Memory B cell (primary cell): ENCODE measurements around the gene ONECUT1.

ENCODE experiments used
- ATAC-seq: fragments of 150-1000 bp; cut with Tn5 transposase; 2 replicates; pipeline ENCODE4 v1.10.0; 2021; ENCODE audit warnings: low read depth, mild to moderate bottlenecking, moderate library complexity
- DNase-seq, 2 donors: peaks; one replicate each; pipeline ENCODE4 v3.0.0; 2022; ENCODE audit warnings: low spot score in 2 of 2
- H3K27ac Mint-ChIP-seq: one replicate; pipeline ENCODE4 v1.8.0; 2022; ENCODE audit warnings: mild to moderate bottlenecking, moderate library complexity, mixed read lengths
- H3K27me3 Mint-ChIP-seq: one replicate; pipeline ENCODE4 v1.8.0; 2022; ENCODE audit warnings: mixed read lengths
- H3K36me3 Mint-ChIP-seq: one replicate; pipeline ENCODE4 v1.8.0; 2022; ENCODE audit warnings: mild to moderate bottlenecking, mixed read lengths
- H3K4me1 Mint-ChIP-seq: one replicate; pipeline ENCODE4 v1.8.0; 2022; ENCODE audit warnings: mixed read lengths
- H3K4me3 Mint-ChIP-seq: one replicate; pipeline ENCODE4 v1.8.0; 2022; ENCODE audit warnings: mild to moderate bottlenecking, moderate library complexity, mixed read lengths
- H3K9me3 Mint-ChIP-seq: one replicate; pipeline ENCODE4 v1.8.0; 2022; ENCODE audit warnings: mixed read lengths

Gene ONECUT1

DNA sequence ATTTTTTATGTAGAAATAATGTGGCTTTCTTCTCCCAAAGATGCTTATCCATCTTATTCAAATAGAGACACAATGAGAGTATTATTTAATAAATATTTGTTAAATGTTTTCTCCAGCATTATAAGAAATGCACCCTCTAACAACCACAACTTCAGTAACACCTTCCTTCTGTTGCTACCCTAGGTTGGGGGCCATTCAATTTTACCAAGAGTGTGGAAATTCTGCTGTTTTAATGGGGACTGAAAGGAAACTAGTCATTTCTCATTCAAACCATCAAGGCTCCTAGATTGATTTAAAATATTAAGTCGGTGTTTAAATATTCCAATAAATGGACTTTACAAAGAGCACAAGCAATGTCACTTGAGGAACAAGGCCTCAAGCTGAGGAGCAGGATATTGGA is 7.6 kb downstream of the ONECUT1 start:
- DNase-seq (no peak), ATAC-seq (no peak)
- no peak overlapping the region for H3K27ac Mint-ChIP-seq
- peaks cover 12% of the 10 kb centered on the region for H3K4me1 Mint-ChIP-seq
- no peaks in the 10 kb centered on the region for H3K36me3 Mint-ChIP-seq
- H3K27me3 Mint-ChIP-seq = peaks cover 16% of the 10 kb centered on the region
- H3K4me3 Mint-ChIP-seq = no peak overlapping the region
- no peaks in the 10 kb centered on the region for H3K9me3 Mint-ChIP-seq

DNA sequence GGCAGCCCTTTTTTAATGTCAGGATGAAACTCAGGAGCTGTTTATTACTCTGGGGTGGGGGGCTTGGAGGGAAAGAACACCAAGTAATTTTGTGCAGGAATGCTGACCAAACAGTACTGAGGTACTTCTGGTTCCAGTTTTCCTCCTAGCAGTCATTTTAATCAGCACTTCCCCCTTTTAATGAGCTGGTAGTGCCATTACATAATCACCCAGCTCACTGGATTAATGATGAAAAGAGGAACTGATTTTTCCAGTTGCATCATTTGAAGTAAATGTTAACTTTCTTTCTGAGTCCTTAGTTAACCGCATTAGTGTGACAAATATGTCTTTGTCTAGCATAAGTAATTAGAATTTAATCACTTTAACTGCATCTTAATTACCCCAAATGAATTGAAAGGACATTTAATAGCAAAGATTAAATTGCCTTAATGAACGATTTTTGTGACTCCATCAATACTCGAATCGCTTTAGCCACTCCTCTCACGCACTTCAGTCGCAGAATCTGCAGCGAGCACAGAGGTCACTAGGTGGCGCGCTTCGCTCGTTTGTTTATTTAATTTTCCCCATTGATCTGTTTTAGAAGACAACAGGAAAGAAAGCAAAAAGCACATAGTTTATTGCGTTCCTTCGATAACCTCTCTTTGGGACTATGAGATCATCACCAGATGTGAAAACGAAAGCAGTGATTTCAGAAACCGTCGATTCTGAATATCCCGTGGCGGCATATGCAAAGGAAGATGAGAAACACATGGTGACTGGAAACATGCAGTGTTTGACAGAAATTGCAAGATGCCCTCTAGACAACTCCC is 9.8 kb downstream of the ONECUT1 start:
- H3K36me3 Mint-ChIP-seq = no peaks in the 10 kb centered on the region
- DNase-seq = peak; percentile 63 to 68
- H3K27me3 Mint-ChIP-seq = peaks cover 17% of the 10 kb centered on the region
- peaks cover 10% of the 10 kb centered on the region for H3K4me1 Mint-ChIP-seq
- ATAC-seq = peak; percentile 82
- H3K4me3 Mint-ChIP-seq = peak overlapping the region; percentile 67
- H3K9me3 Mint-ChIP-seq = no peaks in the 10 kb centered on the region
- peak overlapping the region; percentile 89 for H3K27ac Mint-ChIP-seq

DNA sequence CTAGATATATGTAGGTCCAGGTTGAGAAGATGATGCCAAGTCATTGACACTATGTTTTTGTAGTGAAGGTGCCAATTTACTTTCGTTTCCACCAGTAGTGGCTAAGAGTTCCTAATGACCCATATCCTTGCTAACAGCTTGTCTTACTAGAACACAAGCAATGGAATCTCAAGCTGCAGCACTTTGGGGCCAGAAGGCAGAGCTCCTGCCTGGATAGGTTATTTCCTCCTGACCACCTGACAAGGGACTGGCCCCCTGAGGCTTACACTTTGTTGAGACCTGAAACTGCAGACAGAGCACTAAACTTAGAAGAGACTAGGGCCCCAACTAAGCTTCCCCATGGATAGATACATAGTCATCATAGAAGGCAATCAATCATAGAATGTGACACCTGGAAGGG is 11.7 kb downstream of the ONECUT1 start:
- H3K9me3 Mint-ChIP-seq = no peaks in the 10 kb centered on the region
- H3K4me3 Mint-ChIP-seq = no peak overlapping the region
- H3K27ac Mint-ChIP-seq = no peak overlapping the region
- H3K4me1 Mint-ChIP-seq = peaks cover 7% of the 10 kb centered on the region
- ATAC-seq (no peak), DNase-seq (no peak)
- peaks cover 14% of the 10 kb centered on the region for H3K27me3 Mint-ChIP-seq
- H3K36me3 Mint-ChIP-seq = no peaks in the 10 kb centered on the region

DNA sequence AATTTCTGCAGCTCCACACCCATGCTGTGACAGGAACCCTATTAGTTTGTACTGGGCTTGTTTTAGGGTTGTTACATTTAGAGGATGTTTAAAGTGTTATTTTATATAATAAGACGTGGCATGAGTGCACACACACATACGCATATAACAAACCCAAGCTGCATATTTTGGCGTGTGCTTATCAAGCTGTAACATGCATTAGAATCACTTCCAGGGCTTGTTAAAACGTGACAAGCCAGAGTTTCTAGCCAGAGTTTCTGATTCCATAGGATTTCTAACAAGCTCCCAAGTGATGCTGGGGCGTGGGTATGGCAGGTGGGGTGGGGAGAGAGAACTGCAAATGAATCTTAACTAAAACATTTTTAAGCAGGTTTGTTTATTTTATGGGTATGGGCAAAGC is 17.4 kb downstream of the ONECUT1 start:
- H3K27me3 Mint-ChIP-seq = peaks cover 21% of the 10 kb centered on the region
- H3K9me3 Mint-ChIP-seq = no peaks in the 10 kb centered on the region
- H3K27ac Mint-ChIP-seq = no peak overlapping the region
- H3K36me3 Mint-ChIP-seq = no peaks in the 10 kb centered on the region
- ATAC-seq (no peak), DNase-seq (no peak)
- H3K4me1 Mint-ChIP-seq = peaks cover 3% of the 10 kb centered on the region
- no peak overlapping the region for H3K4me3 Mint-ChIP-seq

DNA sequence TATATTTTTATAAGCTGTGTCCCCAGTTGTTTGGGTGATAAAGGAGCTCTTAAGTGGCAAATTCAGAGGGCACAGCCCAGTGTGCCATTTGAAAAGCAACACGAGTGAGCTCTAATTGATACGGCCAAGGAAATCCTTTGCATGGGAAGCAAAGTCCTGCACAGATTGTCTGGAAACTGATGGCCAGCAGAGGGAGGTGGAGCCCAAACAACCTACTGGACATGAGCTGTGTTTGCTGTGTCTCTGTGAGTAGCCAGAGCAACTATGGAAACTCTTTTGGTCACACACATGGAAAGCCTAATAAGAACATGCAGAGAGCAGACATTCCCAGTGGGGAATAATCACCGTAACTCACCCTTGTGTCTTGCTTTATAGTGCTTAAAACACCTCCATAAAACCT is 24.4 kb downstream of the ONECUT1 start:
- DNase-seq (no peak), ATAC-seq (no peak)
- no peak overlapping the region for H3K27ac Mint-ChIP-seq
- H3K36me3 Mint-ChIP-seq = no peaks in the 10 kb centered on the region
- no peaks in the 10 kb centered on the region for H3K4me1 Mint-ChIP-seq
- peaks cover 14% of the 10 kb centered on the region for H3K27me3 Mint-ChIP-seq
- no peaks in the 10 kb centered on the region for H3K9me3 Mint-ChIP-seq
- no peak overlapping the region for H3K4me3 Mint-ChIP-seq

DNA sequence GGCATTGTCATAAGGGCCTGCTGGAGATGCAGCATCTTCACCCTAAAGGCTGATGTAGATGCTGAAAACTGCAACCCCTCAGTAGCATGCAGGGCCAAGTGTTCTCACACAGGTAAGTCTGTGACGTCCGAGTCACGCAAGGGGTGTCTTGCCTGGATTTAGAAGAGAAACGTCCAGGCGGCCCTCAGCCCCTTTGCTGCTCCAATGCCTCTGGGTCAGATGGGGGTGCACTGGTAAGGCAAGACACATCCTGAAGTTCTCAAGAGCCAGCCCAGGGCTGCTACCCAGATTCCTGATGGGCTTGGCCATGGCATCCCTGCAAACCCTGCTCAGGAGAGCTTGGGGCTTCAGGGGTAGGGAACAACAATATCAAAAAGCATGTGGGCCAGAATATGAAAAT is 25.4 kb downstream of the ONECUT1 start:
- Mint-ChIP-seq H3K27me3 (peaks cover 17% of the 10 kb centered on the region), H3K4me3 (no peak overlapping the region), H3K27ac (no peak overlapping the region), H3K36me3 (no peaks in the 10 kb centered on the region), H3K9me3 (no peaks in the 10 kb centered on the region), H3K4me1 (no peaks in the 10 kb centered on the region)
- DNase-seq (no peak), ATAC-seq (no peak)

DNA sequence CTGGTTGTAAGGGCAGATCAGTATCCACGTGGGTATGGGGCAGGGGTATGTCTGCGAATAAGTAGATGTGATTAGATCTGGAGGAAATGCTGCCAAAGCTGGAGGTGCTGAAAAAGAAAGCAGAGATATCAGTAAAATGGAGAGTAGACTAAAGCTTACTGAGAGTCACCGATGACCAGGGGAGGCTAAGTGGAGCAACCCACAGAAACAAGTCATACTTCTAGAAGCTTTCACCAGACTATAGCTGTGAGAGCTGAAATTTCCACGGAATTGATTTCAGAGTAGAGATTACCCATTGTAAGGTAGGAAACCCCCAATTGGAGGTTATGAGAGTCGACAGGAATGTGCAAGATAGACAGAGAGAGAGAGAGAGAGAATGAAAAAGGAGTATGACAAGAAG is 27.5 kb downstream of the ONECUT1 start:
- Mint-ChIP-seq H3K27ac (no peak overlapping the region), H3K4me1 (no peaks in the 10 kb centered on the region), H3K9me3 (no peaks in the 10 kb centered on the region), H3K4me3 (no peak overlapping the region), H3K27me3 (peaks cover 12% of the 10 kb centered on the region), H3K36me3 (no peaks in the 10 kb centered on the region)
- no peak for ATAC-seq
- no peak for DNase-seq

DNA sequence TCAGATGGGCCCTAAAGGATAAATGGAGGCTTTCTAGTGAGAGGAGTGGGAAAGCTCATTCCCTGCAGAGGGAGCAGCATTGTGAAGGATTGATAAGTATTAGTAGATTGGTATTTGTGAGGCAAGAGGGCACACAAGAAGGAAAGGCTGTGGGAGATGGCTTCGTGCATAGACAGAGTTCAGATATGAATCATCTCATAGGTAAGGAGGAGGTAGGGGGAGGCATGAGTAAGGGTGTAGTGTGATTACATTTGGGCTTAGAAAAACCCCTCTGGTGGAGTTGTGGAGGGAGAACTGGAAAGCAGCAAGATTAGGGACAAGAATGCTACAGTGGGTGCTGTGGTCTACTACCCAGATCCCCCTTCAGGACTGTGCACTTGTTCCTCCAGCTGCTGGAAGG is 29.6 kb downstream of the ONECUT1 start:
- DNase-seq (no peak), ATAC-seq (no peak)
- peaks cover 8% of the 10 kb centered on the region for H3K27me3 Mint-ChIP-seq
- H3K4me1 Mint-ChIP-seq = no peaks in the 10 kb centered on the region
- no peak overlapping the region for H3K4me3 Mint-ChIP-seq
- H3K27ac Mint-ChIP-seq = no peak overlapping the region
- H3K9me3 Mint-ChIP-seq = no peaks in the 10 kb centered on the region
- no peaks in the 10 kb centered on the region for H3K36me3 Mint-ChIP-seq

DNA sequence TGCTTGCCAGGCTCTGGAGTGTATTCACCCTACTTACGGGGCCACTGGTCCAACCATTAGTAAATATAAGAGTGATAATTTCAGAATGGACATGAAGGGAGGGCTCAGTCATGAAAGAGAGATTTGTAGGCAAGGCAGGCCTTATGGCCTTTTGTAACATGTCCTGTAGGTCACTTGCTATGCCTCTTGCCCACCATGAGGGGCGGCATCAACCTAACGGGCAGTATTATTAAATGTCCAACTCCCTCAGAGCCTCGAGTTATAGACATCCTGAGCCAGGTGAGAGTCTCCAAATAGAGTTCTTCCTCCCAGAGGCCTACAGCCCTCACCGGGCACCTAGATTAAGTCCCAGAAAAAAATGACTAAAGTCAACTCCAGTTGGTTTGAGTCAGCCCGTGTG is 30.2 kb downstream of the ONECUT1 start:
- ATAC-seq (no peak), DNase-seq (no peak)
- H3K4me3 Mint-ChIP-seq = no peak overlapping the region
- H3K27me3 Mint-ChIP-seq = peaks cover 8% of the 10 kb centered on the region
- H3K27ac Mint-ChIP-seq = no peak overlapping the region
- H3K9me3 Mint-ChIP-seq = no peaks in the 10 kb centered on the region
- no peaks in the 10 kb centered on the region for H3K4me1 Mint-ChIP-seq
- H3K36me3 Mint-ChIP-seq = no peaks in the 10 kb centered on the region

DNA sequence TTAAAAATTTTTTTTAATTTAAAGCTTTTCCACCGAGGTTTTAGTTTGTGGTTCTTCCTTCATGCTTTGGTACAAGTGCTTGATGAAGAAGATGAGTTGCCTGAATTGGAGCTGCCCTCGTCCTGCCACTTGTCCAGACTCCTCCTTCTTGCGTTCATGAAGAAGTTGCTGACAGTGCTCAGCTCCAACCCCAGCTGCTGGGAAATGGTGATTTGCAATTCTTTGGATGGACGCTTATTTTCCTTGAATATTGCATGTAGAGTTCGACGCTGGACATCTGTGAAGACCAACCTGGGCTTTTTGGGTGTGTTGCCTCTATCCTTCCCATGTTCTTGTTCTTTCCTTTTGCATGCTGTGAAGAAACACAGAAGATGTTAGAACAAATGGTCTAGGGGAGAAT is 32.6 kb downstream of the ONECUT1 start:
- Mint-ChIP-seq H3K36me3 (no peaks in the 10 kb centered on the region), H3K4me3 (no peak overlapping the region), H3K9me3 (no peaks in the 10 kb centered on the region), H3K27ac (no peak overlapping the region), H3K27me3 (peaks cover 7% of the 10 kb centered on the region), H3K4me1 (no peaks in the 10 kb centered on the region)
- DNase-seq (no peak), ATAC-seq (no peak)

DNA sequence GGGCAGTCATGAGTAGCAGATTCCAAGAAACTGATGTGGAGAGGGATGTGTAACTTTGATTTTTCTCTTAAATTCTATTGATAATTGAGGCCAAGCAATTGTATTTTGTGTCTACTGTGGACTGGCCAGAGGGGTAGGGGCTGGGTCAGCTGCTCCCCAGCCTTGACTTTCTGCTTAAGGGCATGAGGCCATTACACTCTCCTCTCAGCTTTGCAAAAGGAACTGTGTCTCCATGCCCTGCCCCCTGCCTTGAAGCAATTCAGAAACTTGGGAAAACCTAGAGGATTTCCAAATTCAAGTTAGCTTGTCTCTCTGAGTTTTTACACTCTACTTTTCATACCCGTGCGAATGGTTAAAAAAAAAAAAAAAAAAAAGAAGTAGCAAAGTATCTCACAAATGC is 38.6 kb downstream of the ONECUT1 start:
- Mint-ChIP-seq H3K4me3 (no peak overlapping the region), H3K27me3 (peaks cover 7% of the 10 kb centered on the region), H3K27ac (no peak overlapping the region), H3K9me3 (no peaks in the 10 kb centered on the region), H3K36me3 (no peaks in the 10 kb centered on the region), H3K4me1 (no peaks in the 10 kb centered on the region)
- ATAC-seq = no peak
- DNase-seq = no peak

DNA sequence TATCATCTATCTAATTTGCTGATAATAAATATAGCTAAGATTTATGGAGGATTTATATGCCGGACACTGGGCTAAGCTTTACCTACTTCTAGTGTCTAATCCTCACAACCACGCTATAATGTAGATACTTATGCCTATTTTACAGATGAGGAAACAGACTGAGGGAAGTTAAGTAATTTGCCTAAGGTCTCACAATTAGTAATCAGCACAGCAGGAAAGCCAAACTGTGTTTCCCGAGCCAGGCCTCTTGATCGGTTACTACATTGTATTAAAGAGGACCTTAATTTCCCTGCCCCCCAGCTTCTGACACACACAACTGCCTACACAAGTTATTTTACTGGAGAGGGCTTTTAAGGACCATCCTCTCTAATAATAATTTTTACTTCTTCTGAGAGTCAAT is 40.9 kb downstream of the ONECUT1 start:
- no peak overlapping the region for H3K4me3 Mint-ChIP-seq

DNA sequence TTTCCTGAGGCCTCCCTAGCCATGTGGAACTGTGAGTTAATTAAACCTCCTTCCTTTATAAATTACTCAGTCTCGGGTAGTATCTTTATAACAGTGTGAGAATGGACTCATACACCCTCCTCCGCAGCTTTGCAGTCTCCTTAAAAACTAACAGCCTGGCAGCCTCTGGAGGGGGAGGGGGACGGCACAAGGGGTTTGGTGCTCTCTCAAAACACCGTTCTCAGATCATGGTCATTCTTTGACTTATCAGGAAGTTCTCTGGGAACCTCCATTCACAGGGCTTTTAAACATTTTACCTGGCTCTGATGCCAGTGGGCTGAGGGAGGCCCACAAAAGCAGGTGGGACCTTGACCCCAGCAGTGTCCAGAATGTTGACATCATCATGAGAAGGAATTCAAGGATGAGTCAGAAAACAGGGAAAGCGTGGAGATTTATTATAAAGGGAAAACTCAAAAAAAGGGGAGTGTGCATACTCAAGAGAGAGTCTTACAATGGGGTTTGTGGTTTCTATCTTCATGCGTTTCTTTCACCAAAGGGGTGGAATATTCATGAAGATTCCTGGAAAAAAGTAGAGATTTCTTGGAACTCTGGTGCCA is 43.9 kb downstream of the ONECUT1 start:
- no peak overlapping the region for H3K27ac Mint-ChIP-seq
- H3K4me3 Mint-ChIP-seq = no peak overlapping the region
- H3K36me3 Mint-ChIP-seq = no peaks in the 10 kb centered on the region
- no peaks in the 10 kb centered on the region for H3K9me3 Mint-ChIP-seq
- H3K4me1 Mint-ChIP-seq = no peaks in the 10 kb centered on the region
- H3K27me3 Mint-ChIP-seq = peaks cover 4% of the 10 kb centered on the region
- DNase-seq (no peak), ATAC-seq (no peak)

More for the DNA sequence above, 40.9 kb downstream of the ONECUT1 start:
- DNase-seq (no peak), ATAC-seq (peak; percentile 61)
- H3K36me3 Mint-ChIP-seq = no peaks in the 10 kb centered on the region
- H3K4me1 Mint-ChIP-seq = no peaks in the 10 kb centered on the region
- no peak overlapping the region for H3K27ac Mint-ChIP-seq
- H3K9me3 Mint-ChIP-seq = no peaks in the 10 kb centered on the region
- peaks cover 7% of the 10 kb centered on the region for H3K27me3 Mint-ChIP-seq

DNA sequence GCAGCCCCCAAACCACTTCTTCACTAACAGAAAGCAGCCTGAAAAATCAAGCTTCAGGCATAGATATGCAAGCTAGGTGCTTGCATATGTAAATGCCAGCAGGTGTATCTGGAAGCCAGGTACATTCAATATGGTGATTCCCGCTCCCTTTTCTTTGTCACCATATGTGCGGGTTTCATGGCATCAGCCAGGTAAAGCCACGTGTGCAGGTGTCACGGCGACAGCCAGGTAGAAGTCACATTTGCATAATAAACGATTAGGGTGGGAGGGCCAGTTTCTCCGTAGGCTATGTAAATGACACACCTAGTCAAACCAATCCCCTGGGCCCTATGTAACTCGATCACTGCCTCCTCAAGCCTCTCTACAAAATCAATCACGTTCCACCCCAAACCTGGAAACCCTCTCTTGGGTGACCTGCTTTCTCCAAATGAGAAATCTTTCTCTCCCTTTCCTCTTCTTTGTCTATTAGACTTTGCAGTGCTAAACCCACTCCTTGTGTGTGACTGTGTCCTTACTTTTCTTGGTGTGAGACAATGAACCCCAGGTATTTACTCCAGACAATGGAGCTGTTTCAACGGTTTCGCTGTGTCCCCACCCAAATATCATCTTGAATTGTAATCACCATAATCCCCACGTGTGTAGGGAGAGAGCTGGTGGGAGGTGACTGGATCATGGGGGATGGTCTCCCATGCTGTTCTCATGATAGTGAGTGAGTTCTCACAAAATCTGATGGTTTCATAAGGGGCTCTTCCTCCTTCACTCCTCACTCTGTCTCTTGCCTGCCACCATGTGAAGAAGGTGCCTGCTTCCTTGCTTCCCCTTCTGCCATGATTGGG is 44.6 kb downstream of the ONECUT1 start:
- ATAC-seq (no peak), DNase-seq (no peak)
- Mint-ChIP-seq H3K9me3 (no peaks in the 10 kb centered on the region), H3K4me3 (no peak overlapping the region), H3K27me3 (peaks cover 2% of the 10 kb centered on the region), H3K4me1 (no peaks in the 10 kb centered on the region), H3K27ac (no peak overlapping the region), H3K36me3 (no peaks in the 10 kb centered on the region)
